ENCODE measurements around the gene APOBEC3C. TPM values are rescaled to one million over a fixed set of nuclear protein-coding genes. Genes with fewer than 3 reads are reported as not detected.
"Not testable (repeated sequence)": the region's sequence is repeated elsewhere in the genome, so short reads cannot be mapped to it uniquely, and the experiment has no call there.

Gene APOBEC3C
- total RNA-seq = 12.9 TPM

DNA sequence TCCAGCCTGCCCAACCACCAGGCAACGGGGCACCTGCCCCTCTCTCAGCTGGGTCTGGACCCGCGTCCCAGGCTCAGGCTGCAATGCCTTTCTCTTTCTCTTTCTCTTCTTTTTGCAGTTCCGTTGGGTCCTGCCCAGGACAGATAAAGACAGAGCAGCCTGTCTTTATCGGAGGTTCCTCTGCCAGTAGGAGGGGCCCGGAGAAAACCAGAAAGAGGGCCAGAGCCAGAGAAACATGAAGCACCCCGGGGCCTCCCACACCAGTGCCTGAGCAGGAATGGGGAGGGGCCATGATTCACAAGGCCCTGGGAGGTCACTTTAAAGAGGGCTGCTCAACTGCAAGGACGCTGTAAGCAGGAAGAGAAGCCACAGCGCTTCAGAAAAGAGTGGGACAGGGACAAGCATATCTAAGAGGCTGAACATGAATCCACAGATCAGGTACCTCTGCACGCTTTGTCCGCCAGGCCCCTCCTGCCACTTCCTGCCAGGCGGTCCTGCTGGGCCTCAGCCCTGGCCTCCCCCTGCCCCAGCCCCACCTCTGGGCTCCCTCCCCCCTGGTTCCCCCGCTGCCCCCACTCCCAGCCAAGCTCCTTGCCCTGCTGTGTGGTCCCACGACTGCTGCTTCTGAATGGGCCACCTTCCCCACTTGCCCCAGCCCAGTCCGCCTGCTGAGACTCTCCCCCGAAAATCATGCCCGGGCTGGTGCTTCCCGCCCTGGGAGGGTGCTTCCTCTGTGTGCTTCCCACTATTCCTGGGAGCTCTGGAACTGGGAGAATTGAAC is at the start of gene APOBEC3C:
TSS of gene APOBEC3C (plus strand) at position 316 of the 781 bp plus-strand sequence. CDS start at position 422, 106 bp downstream.
- DNase-seq (ENCODE audit: low read depth in 2 of 3, low spot score in 2 of 3) = peak; percentile 35 to 83 (median 80)

- DNase-seq (ENCODE audit: low read depth in 2 of 3, low spot score in 2 of 3) = no peak
Observed at GRCh38 chr22:38964306-38964705, 49.8 kb upstream of the APOBEC3C start.

DNA sequence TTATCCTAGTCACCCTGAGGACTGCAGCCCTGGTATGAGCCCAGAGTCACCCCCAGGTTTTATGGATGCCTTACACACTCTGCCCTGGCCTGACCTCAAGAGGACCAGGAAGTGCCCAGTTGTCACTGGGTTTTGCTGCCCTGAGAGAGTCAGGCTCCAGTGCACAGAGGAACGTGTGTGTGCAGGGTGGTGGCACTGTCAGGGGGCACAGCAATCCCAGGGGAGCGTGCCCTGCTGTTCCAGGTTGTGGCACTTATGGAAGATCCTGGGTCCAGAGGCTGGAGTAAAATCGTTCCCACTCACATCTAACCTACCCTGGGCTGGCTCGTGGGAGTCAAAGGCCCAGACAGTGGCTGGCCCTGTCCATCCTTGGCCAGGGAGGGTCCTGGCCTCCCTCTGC is 49.1 kb upstream of the APOBEC3C start:
- DNase-seq (ENCODE audit: low read depth in 2 of 3, low spot score in 2 of 3) = no peak

DNA sequence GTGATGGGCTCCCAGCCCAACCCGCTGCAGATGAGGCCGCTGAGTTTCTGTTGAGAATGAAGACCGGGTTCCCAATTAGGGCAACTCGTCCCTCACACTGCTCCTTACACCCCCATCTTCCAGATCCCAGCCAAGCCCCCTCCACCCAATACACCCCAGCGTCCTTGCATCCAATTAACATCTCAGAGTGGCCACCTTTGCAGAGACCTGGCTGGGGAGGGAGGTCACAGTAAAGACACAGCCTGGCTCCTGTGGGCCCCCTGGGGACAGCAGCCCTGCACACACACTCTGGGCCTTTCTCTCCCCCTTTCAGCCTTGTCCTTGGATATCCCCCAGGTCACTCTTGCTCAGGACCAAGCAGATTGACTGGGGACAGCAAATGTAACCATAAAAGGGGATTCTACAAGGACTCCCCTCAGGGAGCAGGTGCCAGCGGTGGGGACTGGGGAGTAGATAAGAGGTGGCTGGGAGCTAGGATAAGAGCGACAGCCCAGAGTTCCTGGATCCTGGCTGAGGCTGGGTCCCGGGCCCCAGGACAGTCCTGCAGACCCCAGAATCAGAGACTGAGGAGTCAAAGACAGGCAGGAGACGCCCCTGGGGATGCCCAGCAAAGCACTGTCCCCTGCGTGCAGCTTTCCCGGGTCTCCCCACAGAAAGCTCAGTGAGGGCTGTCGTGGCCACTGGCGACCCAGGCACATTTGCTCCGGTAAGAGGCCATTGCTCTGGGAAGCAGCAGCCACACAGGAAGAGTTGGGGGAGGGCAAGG is 48.3 kb upstream of the APOBEC3C start:
- DNase-seq (ENCODE audit: low read depth in 2 of 3, low spot score in 2 of 3) = no peak

GRCh38 chr22:38966380-38966702 is 47.7 kb upstream of the APOBEC3C start:
- no peak for DNase-seq (ENCODE audit: low read depth in 2 of 3, low spot score in 2 of 3)

DNA sequence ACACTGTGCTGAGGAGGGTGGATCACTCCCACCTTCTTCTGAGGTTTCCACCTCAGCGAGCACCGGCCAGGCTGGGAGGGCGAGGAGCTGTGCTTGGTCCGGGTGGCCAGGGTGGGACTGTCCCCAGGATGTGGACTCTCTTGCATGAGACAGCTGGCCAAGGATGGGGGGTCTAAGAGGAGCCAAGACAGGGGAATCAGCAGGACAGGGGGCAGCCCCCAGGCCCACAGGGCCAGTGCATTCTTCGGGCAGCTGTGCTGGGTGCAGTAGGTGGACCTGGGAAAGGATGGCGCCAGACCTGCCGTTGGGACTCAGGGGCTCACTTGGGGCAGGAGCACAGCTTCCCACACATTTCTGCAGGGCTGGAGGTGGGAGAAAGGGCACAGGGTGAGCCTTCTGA is 47.1 kb upstream of the APOBEC3C start:
- DNase-seq (ENCODE audit: low read depth in 2 of 3, low spot score in 2 of 3) = no peak

GRCh38 chr22:38967451-38968450 is 46.3 kb upstream of the APOBEC3C start:
- no peak for DNase-seq (ENCODE audit: low read depth in 2 of 3, low spot score in 2 of 3)

- DNase-seq (ENCODE audit: low read depth in 2 of 3, low spot score in 2 of 3) = no peak
Observed at GRCh38 chr22:38968801-38969200, 45.3 kb upstream of the APOBEC3C start.

DNA sequence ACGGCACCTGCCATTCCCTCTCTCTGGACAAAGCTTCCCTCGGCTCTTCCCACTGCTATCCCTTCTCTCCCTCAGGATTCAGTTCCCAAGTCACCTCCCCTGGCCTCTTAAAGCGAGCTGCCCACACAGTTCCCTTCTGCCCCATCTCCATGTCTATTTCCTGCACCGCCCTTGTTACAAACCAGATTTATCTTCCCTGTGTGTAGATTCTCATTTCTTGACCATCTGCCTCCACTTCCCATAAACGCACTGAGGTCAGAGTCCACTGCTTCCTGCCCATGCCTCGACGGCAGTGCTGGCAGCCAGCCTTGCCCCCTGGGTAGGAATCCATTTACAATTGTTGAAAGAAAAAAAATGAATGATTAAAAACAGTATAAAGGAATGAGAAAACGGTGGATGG is 43.5 kb upstream of the APOBEC3C start:
- DNase-seq (ENCODE audit: low read depth in 2 of 3, low spot score in 2 of 3) = no peak

GRCh38 chr22:38971202-38971601 is 42.9 kb upstream of the APOBEC3C start:
- no peak for DNase-seq (ENCODE audit: low read depth in 2 of 3, low spot score in 2 of 3)

DNA sequence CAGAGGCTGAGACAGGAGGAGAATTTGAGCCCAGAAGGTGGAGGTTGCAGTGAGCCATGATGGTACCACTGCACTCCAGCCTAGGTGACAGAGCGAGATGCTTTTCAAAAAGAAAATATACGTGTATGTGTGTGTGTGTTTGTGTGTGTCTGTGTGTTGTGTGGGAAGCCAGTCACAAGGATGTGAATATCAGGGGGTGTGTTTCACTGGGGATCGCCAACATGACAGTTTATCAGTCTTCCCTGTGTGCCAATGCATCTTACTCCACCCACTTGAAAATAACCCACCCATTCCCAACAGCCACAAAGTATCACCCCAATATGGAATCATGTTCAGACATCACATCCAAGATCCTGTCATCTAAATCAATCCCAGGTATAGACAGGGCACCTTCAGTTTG is 42.3 kb upstream of the APOBEC3C start:
- DNase-seq (ENCODE audit: low read depth in 2 of 3, low spot score in 2 of 3) = no peak

- DNase-seq (ENCODE audit: low read depth in 2 of 3, low spot score in 2 of 3) = no peak
Observed at GRCh38 chr22:38972558-38972957, 41.5 kb upstream of the APOBEC3C start.

DNA sequence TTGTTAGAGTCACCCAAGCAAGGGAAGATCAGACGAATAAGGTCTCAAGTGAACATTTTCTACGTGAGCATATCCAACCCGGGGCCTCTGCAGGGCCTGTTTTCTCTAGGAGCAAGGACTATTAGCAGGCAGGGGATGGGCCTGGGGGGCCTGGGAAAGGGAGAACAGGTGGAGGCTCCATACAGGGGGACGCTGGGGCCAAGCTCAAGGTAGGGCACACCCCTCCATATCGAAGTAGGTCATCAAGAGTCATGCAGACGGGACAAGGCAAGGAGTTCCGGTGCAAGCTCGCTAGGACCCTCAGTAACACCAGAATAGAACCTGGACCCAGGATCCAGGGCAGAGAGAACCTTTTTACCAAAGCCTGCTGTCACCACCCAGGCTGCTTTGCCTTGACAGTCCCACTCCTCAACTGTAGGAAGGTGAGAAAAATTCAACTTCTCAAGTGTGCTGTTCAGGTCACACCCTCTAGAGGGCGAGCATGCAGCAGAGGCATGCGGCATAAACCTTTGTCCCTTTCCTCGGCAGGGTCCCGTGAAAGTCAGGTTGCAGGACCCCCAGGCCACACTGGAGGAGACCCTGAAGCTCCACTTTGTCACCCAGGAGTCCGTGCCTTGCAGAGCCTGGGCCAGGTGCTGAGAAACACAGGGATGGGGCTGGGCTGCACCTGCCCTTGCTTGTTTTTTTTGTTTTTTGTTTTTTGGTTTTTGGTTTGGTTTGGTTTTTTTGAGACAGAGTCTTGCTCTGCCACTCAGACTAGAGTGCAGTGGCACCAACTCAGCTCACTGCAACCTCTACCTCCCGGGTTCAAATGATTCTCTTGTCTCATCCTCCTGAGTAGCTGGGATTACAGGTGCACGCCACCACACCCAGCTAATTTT is 40.5 kb upstream of the APOBEC3C start:
- peak in 2 of 3 donors; percentile 46 to 66 for DNase-seq (ENCODE audit: low read depth in 2 of 3, low spot score in 2 of 3)

GRCh38 chr22:38974170-38974825 is 39.8 kb upstream of the APOBEC3C start:
- DNase-seq (ENCODE audit: low read depth in 2 of 3, low spot score in 2 of 3) = no peak

DNA sequence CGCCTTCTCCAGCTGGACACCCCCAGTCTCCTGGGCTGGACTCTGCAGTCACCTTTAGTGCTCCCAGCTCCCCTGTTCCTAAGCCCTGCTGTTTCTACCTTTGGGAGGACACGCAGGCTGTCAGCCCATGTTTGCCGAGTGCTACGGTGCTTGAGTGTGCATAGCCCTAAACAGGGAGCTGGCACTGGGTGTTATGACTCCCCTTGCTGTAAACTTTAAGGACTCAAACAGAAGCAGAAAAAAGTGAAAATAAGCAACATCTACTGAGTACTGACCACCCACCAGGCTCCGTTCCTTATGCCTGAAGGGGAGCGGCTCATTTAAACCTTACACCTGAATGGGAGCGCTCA is 39.3 kb upstream of the APOBEC3C start:
- no peak for DNase-seq (ENCODE audit: low read depth in 2 of 3, low spot score in 2 of 3)

DNA sequence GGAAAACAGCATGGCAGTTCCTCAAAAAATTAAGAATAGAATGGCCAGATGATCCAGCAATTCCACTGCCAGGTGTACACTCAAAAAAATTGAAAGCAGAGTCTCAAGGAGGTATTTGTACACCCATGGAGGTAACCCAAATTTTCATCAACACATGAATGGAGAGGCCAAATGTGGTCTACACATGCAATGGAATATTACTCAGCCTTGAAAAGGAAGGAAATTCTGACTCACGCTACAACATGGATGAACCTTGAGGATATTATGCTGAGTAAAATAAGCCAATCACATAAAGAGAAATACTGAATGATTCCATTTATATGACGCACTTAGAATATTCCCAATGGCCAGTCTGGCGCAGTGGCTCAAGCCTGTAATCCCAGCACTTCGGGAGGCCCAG is 36.8 kb upstream of the APOBEC3C start:
- not testable (repeated sequence) for DNase-seq (ENCODE audit: low read depth in 2 of 3, low spot score in 2 of 3)

DNA sequence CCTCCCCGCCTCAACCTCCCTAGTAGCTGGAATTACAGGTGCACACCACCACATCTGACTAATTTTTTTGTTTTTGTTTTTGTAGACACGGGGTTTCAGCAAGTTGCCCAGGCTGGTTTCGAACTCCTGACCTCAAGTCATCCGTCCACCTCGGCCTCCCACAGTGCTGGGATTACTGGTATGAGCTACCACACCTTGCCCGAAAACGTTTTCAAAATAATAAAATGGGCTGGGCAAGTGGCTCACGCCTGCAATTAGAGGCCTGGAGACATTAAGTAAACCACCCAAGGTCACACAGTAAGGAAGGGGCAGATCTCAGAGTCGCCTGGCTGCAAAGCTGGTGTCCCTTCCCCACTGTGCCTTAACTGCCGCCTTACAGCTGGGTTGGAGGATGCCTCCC is 33.5 kb upstream of the APOBEC3C start:
- DNase-seq (ENCODE audit: low read depth in 2 of 3, low spot score in 2 of 3) = not testable (repeated sequence)

GRCh38 chr22:38981005-38981991 is 32.8 kb upstream of the APOBEC3C start:
- peak in 1 of 3 donors; percentile 54 for DNase-seq (ENCODE audit: low read depth in 2 of 3, low spot score in 2 of 3)
